ENCODE measurements around the gene ITGA2. TPM values are rescaled to one million over a fixed set of nuclear protein-coding genes. Genes with fewer than 3 reads are reported as not detected.

ITGA2 gene
- polyA plus RNA-seq, 1 donor from 2014 or later, result 0.20 TPM

- Histone ChIP-seq H3K9ac (ENCODE audit: low read length) (no peak overlapping the region), H3K9me3 (ENCODE audit: low read length) (no peaks in the 10 kb centered on the region), H3K36me3 (ENCODE audit: insufficient read depth, low read length) (no peaks in the 10 kb centered on the region), H3F3A (ENCODE audit: insufficient read depth, low read length, poor library complexity, severe bottlenecking) (no peaks in the 10 kb centered on the region), H3K4me3 (ENCODE audit: low read length) (no peak overlapping the region), H3K79me2 (replicated peaks; ENCODE audit: insufficient read depth, low read length) (no peaks in the 10 kb centered on the region), H4K20me1 (ENCODE audit: insufficient read depth) (no peaks in the 10 kb centered on the region), H2AFZ (ENCODE audit: low read depth, low read length) (no peak overlapping the region), H3K27me3 (ENCODE audit: insufficient read depth, low read depth, low read length) (peaks cover 13% of the 10 kb centered on the region), H3K27ac (ENCODE audit: low read length) (no peak overlapping the region), H3K4me2 (ENCODE audit: low read length) (no peak overlapping the region), H3K9me2 (ENCODE audit: insufficient read depth, low read length) (no peaks in the 10 kb centered on the region)
- TF ChIP-seq EP300 (conservative IDR thresholded peaks at IDR 0.05; ENCODE audit: poor library complexity, severe bottlenecking) (no peak), TAF1 (IDR thresholded peaks at IDR 0.05; ENCODE audit: low read depth) (no peak), SMC3 (conservative IDR thresholded peaks at IDR 0.05; ENCODE audit: poor library complexity) (no peak), POLR2AphosphoS5 (IDR thresholded peaks at IDR 0.05) (no peak), CTCF (IDR thresholded peaks at IDR 0.05; ENCODE audit: poor library complexity, severe bottlenecking) (no peak), RAD21 (conservative IDR thresholded peaks at IDR 0.05) (no peak), EZH2 (IDR thresholded peaks at IDR 0.05; ENCODE audit: borderline replicate concordance, insufficient read depth, low read length, poor library complexity, severe bottlenecking) (no peak), REST (IDR thresholded peaks at IDR 0.05; ENCODE audit: borderline replicate concordance) (no peak), MXI1 (conservative IDR thresholded peaks at IDR 0.05; ENCODE audit: poor library complexity, severe bottlenecking) (no peak)
These were observed 5.2 kb upstream of the ITGA2 start for GRCh38 chr5:52983731-52984636.

- Histone ChIP-seq H3K4me3 (ENCODE audit: low read length) (no peak overlapping the region), H2AFZ (ENCODE audit: low read depth, low read length) (no peak overlapping the region), H3K9ac (ENCODE audit: low read length) (no peak overlapping the region), H3K27ac (ENCODE audit: low read length) (no peak overlapping the region), H3K9me3 (ENCODE audit: low read length) (no peaks in the 10 kb centered on the region), H3K9me2 (ENCODE audit: insufficient read depth, low read length) (no peaks in the 10 kb centered on the region), H4K20me1 (ENCODE audit: insufficient read depth) (no peaks in the 10 kb centered on the region), H3K27me3 (ENCODE audit: insufficient read depth, low read depth, low read length) (peaks cover 26% of the 10 kb centered on the region), H3K36me3 (ENCODE audit: insufficient read depth, low read length) (no peaks in the 10 kb centered on the region), H3K79me2 (replicated peaks; ENCODE audit: insufficient read depth, low read length) (no peaks in the 10 kb centered on the region), H3K4me2 (ENCODE audit: low read length) (no peak overlapping the region), H3F3A (ENCODE audit: insufficient read depth, low read length, poor library complexity, severe bottlenecking) (peaks cover 4% of the 10 kb centered on the region)
- no peak for TF ChIP-seq REST (IDR thresholded peaks at IDR 0.05; ENCODE audit: borderline replicate concordance)
These were observed 3.8 kb upstream of the ITGA2 start for GRCh38 chr5:52985306-52985705.
